ENCODE measurements around the gene POR. TPM values are rescaled to one million over a fixed set of nuclear protein-coding genes. Genes with fewer than 3 reads are reported as not detected.
"Not testable (repeated sequence)": the region's sequence is repeated elsewhere in the genome, so short reads cannot be mapped to it uniquely, and the experiment has no call there.

POR gene
- total RNA-seq, 1 experiment from 2014 or later, result 45.1 TPM

- peaks cover 69% of the 10 kb centered on the region for H3K36me3 Mint-ChIP-seq (ENCODE audit: insufficient read depth, unreplicated experiment)
- DNase-seq (ENCODE audit: unreplicated experiment), result no peak
- no peak overlapping the region for H3K27ac Mint-ChIP-seq (ENCODE audit: low read depth, unreplicated experiment)
- no peak for TF ChIP-seq CTCF (IDR thresholded peaks at IDR 0.05; ENCODE audit: unreplicated experiment)
- no peaks in the 10 kb centered on the region for H3K9me3 Mint-ChIP-seq (ENCODE audit: unreplicated experiment)
- no peaks in the 10 kb centered on the region for H3K27me3 Mint-ChIP-seq (ENCODE audit: insufficient read depth, unreplicated experiment)
- no TSS peak for BruUV-seq (replicated peaks)
- ChIA-PET POLR2A (interaction anchor here (0.9 kb wide), 1 partner anchor 65 kb away, joined by 3 read pairs; no protein-coding TSS in a partner anchor), CTCF (interaction anchor here (0.5 to 0.6 kb wide), 3 partner anchors 242 to 1572 kb away, joined by 3 to 4 read pairs (median 3); no protein-coding TSS in a partner anchor)
- H3K4me3 Mint-ChIP-seq (ENCODE audit: unreplicated experiment), result no peak overlapping the region
- intact Hi-C loops (cut with micrococcal nuclease), result no loop called here
- no peaks in the 10 kb centered on the region for H3K4me1 Mint-ChIP-seq (ENCODE audit: insufficient read depth, unreplicated experiment)
These were observed 88.4 kb downstream of the POR start for GRCh38 chr7:76003351-76003750.

GRCh38 chr7:76005004-76005403 lies 90.0 kb downstream of the POR start:
- intact Hi-C loops (cut with micrococcal nuclease); H3K27ac Mint-ChIP-seq (ENCODE audit: low read depth, unreplicated experiment); BruUV-seq (replicated peaks); DNase-seq (ENCODE audit: unreplicated experiment); POLR2A ChIA-PET; H3K9me3 Mint-ChIP-seq (ENCODE audit: unreplicated experiment); H3K4me3 Mint-ChIP-seq (ENCODE audit: unreplicated experiment); H3K27me3 Mint-ChIP-seq (ENCODE audit: insufficient read depth, unreplicated experiment); H3K4me1 Mint-ChIP-seq (ENCODE audit: insufficient read depth, unreplicated experiment): not testable (repeated sequence)
- CTCF ChIA-PET, result interaction anchor here (0.9 to 1.1 kb wide), 2 partner anchors 13 to 16 kb away, joined by 3 to 4 read pairs; no protein-coding TSS in a partner anchor
- H3K36me3 Mint-ChIP-seq (ENCODE audit: insufficient read depth, unreplicated experiment), result peaks cover 63% of the 10 kb centered on the region

- H3K4me1 Mint-ChIP-seq (ENCODE audit: insufficient read depth, unreplicated experiment), result no peaks in the 10 kb centered on the region
- H3K27ac Mint-ChIP-seq (ENCODE audit: low read depth, unreplicated experiment), result no peak overlapping the region
These were observed 93.3 kb downstream of the POR start for GRCh38 chr7:76008156-76008687.

GRCh38 chr7:76009672-76010600 lies 95.0 kb downstream of the POR start:
- Mint-ChIP-seq H3K4me1 (ENCODE audit: insufficient read depth, unreplicated experiment) (no peaks in the 10 kb centered on the region), H3K4me3 (ENCODE audit: unreplicated experiment) (no peak overlapping the region), H3K27me3 (ENCODE audit: insufficient read depth, unreplicated experiment) (no peaks in the 10 kb centered on the region), H3K9me3 (ENCODE audit: unreplicated experiment) (no peaks in the 10 kb centered on the region), H3K27ac (ENCODE audit: low read depth, unreplicated experiment) (no peak overlapping the region), H3K36me3 (ENCODE audit: insufficient read depth, unreplicated experiment) (peaks cover 57% of the 10 kb centered on the region)
- BruUV-seq (replicated peaks), result no TSS peak
- intact Hi-C loops (cut with micrococcal nuclease), result no loop called here
- no peak for DNase-seq (ENCODE audit: unreplicated experiment)
- CTCF ChIA-PET, result interaction anchor here (3.5 kb wide), 1 partner anchor 10 kb away, joined by 17 read pairs; no protein-coding TSS in a partner anchor
- POLR2A ChIA-PET, result interaction anchor here (0.7 to 1.2 kb wide), 2 partner anchors 10 to 144 kb away, joined by 3 to 4 read pairs; no protein-coding TSS in a partner anchor
- TF ChIP-seq CTCF (IDR thresholded peaks at IDR 0.05; ENCODE audit: unreplicated experiment), result no peak

More at GRCh38 chr7:76008156-76008687, 93.3 kb downstream of the POR start:
- Mint-ChIP-seq H3K4me3 (ENCODE audit: unreplicated experiment) (no peak overlapping the region), H3K36me3 (ENCODE audit: insufficient read depth, unreplicated experiment) (peaks cover 57% of the 10 kb centered on the region), H3K9me3 (ENCODE audit: unreplicated experiment) (no peaks in the 10 kb centered on the region), H3K27me3 (ENCODE audit: insufficient read depth, unreplicated experiment) (no peaks in the 10 kb centered on the region)
- no peak for TF ChIP-seq CTCF (IDR thresholded peaks at IDR 0.05; ENCODE audit: unreplicated experiment)
- DNase-seq (ENCODE audit: unreplicated experiment), result no peak
- BruUV-seq (replicated peaks), result no TSS peak
- intact Hi-C loops (cut with micrococcal nuclease), result no loop called here
- POLR2A ChIA-PET, result no interaction called here
- CTCF ChIA-PET, result interaction anchor here (0.7 to 1.8 kb wide), 3 partner anchors 13 to 1292 kb away, joined by 3 to 7 read pairs (median 5); no protein-coding TSS in a partner anchor
